ENCODE measurements around the gene NF2.
"Not testable (repeated sequence)": the region's sequence is repeated elsewhere in the genome, so short reads cannot be mapped to it uniquely, and the experiment has no call there.

NF2 gene

GRCh38 chr22:29603358-29604075 is at the start of gene NF2:
NF2 (plus strand) TSS chr22:29603633; CDS start chr22:29603999, 366 bp downstream.
- peak; percentile 100 for DNase-seq

DNA sequence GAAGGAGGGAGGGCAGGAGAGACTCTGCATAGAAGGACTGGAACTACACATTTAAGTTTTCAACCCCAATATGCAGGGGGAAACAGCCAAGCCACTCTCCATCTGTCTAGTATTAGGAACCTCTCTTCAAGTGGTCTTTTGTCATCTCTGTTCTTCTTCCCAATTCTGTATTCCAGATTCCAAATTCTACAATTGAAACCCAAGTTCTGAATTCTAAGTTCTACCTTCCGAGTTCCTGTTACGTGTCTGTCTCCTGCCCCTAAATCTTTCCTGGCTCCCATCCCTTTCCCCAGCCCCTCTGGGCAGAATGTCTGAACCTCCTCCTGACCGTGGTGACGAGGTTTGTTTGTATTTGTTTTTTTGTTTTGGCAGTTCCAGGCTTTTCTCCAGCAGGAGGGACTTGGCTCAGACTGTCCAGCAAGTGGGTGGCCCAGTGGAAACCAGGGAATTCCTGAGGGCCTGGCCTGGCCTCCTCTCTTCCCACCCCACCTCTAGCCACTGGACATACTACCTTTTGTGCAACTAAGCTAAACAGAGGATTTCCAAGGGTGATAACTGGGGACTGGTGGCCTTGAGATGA is 48.3 kb upstream of the NF2 start:
- DNase-seq = peak; percentile 50

GRCh38 chr22:29559030-29559429 is 44.4 kb upstream of the NF2 start:
- DNase-seq = no peak

DNA sequence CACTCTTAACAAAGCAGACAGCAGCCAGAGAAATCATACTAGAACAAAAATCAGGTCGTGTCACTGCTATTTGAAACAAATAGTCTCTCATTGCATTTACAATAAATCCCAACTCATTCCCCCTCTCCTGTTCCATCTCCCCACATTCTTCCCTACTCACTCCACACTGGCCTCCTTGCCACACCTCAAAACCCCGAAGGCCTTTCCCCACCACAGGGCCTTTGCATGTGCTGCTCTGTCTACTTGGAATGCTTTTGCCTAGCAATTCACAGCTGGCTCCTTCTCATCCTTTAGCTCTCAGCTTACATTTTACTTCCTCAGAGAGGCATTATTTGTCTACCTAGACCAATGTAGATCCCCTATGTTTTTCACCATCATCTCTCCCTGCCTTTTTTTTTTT is 43.6 kb upstream of the NF2 start:
- DNase-seq = no peak

DNA sequence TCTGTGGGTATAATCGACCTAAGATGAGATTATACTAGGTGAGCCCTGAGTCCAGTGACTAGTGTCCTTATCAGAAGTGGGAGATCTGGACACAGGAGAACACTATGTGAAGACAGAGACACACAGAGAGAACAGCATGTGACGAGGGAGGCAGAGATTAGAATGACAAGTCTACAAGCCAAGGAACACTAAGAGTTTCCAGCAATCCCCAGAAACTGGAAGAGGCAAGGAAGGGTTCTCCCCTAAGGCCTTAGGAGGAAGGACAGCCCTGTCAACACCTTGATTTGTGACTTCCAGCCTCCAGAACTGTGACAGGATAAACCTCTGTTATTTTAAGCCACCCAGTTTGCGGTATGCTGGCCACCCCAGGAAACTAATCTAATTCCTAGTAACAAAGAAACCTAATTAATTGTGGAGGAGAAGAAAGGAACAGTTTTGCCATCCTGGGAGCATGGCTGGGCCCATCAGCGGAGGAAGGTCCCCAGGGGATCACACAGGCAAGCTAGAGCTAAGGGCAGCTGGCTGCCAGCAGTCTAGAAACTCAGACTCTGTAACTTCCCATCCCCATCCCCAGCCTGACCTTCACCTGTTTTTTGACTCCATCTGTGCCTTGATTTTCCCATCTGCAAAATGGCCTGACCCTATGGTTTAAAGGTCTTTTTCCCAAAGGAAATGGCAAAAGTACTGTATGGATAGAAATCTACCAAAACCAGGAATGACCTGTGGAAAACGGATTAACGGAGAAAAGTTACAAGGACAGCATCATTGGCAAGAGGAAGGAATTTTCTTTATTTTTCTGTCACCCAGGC is 39.6 kb upstream of the NF2 start:
- DNase-seq = no peak

DNA sequence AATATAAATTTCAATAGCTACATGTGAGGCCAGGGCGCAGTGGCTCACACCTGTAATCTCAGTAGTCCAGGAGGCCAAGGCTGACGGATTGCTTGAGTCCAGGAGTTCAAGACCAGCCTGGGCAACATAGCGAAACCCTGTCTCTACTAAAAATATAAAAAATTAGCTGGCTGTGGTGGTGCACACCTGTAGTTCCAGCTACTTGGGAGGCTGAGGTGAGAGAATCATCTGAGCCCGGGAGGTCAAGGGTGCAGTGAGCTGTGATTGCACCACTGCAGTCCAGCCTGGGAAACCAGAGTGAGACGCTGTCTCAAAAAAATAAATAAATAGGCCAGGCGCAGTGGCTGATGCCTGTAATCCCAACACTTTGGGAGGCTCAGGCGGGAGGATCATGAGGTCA is 36.9 kb upstream of the NF2 start:
- DNase-seq = not testable (repeated sequence)

DNA sequence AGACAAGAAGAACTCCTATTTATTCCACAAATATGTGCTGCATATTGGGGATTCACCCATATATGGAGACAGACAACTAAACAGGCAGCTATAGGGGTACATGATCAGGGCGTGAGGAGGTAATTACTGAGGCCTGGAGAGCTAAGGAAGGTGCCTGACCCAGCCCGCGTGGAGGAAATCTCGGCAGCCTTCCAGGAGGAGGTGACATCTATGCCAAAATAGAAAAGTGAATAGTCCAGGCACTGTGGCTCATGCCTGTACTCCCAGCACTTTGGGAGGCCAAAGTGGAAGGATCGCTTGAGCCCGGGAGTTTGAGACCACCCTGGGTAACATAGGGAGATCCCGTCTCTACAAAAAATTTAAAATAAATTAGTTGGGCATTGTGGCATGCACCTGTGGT is 36.1 kb upstream of the NF2 start:
- DNase-seq = no peak

GRCh38 chr22:29569011-29569678 is 34.3 kb upstream of the NF2 start:
- no peak for DNase-seq

- DNase-seq = no peak
These were observed 33.0 kb upstream of the NF2 start for GRCh38 chr22:29570456-29570855.

GRCh38 chr22:29570912-29571549 is 32.4 kb upstream of the NF2 start:
- no peak for DNase-seq

- DNase-seq = no peak
These were observed 28.5 kb upstream of the NF2 start for GRCh38 chr22:29574762-29575450.

DNA sequence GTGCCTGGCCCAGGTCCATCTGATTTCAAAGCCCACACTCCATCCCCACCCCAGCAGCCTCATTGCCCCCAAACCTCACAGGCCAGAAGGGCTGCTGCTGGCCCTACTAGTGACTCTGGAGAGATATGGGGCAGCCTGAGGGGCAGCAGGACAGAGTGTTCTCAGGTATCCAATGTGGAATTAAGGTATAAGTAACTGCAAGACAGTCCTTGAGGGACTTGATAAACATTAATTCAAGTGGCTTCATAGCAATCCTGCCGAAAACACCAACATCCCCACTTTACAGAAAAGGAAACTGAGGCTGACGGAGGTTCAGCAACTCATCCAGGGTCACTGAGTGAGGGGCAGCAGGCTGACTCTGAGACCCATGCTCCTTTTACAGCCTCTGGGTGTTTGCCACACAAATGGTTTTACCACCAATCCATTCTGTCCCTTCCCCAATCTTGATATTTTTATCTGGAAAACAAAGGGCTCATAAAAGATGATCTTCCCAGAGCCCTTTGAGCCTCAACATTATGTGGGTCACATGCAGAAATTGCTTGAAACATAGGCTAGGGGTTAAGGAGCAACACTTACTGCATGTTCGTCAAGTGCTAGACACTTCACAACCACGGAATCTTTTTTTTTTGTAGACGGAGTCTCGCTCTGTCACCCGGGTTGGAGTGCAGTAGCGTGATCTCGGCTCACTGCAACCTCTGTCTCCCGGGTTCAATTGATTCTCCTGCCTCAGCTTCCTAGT is 24.8 kb upstream of the NF2 start:
- no peak for DNase-seq

GRCh38 chr22:29580200-29580810 is 23.1 kb upstream of the NF2 start:
- DNase-seq = no peak

- DNase-seq = no peak
These were observed 21.6 kb upstream of the NF2 start for GRCh38 chr22:29581799-29582198.

DNA sequence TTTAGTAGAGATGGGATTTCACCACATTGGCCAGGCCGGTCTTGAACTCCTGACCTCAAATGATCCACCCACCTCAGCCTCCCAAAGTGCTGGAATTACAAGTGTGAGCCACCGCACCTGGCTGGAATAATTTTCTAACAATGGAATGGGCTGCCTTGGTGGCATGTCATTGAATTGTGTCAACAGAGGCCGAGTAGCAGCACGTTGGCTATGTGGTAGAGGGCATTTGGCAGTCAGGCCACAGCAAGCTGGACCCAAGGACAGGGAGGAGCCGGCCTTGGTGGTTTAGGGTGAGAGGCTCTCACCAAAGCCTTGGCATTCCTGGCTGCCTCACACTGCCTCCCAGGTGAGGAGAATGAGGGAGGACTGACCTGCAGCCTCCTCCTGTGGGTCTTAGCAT is 18.5 kb upstream of the NF2 start:
- DNase-seq = no peak

DNA sequence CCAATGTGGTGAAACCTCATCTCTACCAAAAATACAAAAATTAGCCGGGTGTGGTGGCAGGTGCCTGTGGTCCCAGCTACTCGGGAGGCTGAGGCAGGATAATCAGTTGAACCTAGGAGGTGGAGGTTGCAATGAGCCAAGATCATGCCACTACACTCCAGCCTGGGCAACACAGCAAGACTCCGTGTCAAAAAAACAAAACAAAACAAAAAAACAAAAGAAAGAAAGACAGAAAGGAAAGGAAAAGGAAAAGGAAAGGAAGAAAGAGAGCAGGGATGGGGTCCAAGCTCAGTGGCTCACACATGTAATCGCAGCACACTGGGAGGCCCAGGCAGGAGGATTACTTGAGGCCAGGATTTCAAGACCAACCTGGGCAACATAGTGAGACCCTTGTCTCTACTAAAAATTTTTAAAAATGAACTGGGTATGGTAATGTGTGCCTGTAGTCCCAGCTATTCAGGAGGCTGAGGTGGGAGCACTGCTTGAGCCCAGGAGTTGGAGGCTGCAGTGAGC is 17.2 kb upstream of the NF2 start:
- not testable (repeated sequence) for DNase-seq

- DNase-seq = no peak
These were observed 15.3 kb upstream of the NF2 start for GRCh38 chr22:29587938-29588699.

- no peak for DNase-seq
These were observed 9.5 kb upstream of the NF2 start for GRCh38 chr22:29593923-29594322.

DNA sequence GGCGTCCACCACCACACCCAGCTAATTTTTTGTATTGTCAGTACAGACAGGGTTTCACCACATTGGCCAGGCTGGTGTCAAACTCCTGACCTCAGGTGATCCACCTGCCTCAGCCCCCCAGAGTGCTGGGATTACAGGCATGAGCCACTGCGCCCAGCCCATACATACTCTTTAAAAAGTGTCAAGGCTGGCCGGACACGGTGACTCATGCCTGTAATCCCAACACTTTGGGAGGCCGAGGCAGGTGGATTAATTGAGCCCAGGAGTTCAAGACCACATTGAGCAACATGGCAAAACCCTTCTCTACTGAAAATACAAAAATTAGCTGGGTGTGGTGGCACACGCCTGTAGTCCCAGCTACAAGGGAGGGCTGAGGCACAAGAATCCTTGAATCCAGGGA is 9.0 kb upstream of the NF2 start:
- not testable (repeated sequence) for DNase-seq

DNA sequence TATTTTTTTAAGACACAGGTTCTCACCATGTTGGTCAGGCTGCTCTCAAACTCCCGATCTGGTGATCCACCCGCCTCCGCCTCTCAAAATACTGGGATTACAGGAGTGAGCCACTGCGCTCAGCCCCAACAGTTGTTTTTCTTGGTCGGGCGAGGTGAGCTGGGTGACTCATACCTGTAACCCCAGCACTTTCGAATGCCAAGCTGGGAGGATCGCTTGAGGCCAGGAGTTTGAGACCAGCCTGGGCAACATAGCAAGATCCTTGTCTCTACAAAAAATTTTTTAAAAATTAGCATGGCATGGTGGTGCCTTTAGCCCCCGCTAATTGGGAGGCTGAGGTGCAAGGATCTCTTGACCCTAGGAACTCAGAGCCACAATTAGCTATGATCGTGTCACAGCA is 7.0 kb upstream of the NF2 start:
- DNase-seq = no peak
